Measurements from ENCODE around the gene CDS2. TPM values are rescaled to one million over a fixed set of nuclear protein-coding genes. Genes with fewer than 3 reads are reported as not detected.

The CDS2 gene
- total RNA-seq, 1 experiment from 2014 or later = 37.5 TPM

- peaks cover 57% of the 10 kb centered on the region for H3K79me2 ChIP-seq (ENCODE audit: insufficient read depth, low read length)
These were observed 9.9 kb upstream of the CDS2 start for GRCh38 chr20:5116875-5117274.

GRCh38 chr20:5118220-5119142 is 8.3 kb upstream of the CDS2 start:
- TSS peak; percentile 41 for BruUV-seq (replicated peaks)
- H3K4me1 ChIP-seq (ENCODE audit: control insufficient read depth in 1 of 2, insufficient read depth in 2 of 2, low read length in 2 of 2) = peaks cover 14 to 36% of the 10 kb centered on the region in 2 experiments
- POLR2A ChIA-PET = interaction anchor here (1.6 kb wide), 1 partner anchor 52 kb away, joined by 3 read pairs; no protein-coding TSS in a partner anchor
- CTCF ChIA-PET = interaction anchor here (1.7 kb wide), 1 partner anchor 74 kb away, joined by 7 read pairs; no protein-coding TSS in a partner anchor
- H3K27ac ChIP-seq (ENCODE audit: low read depth, low read length) = peak overlapping the region; percentile 97
- peak overlapping the region; percentile 78 for H3K4me2 ChIP-seq (ENCODE audit: low read length)
- H3K9me3 ChIP-seq (ENCODE audit: control insufficient read depth in 1 of 2, insufficient read depth in 1 of 2, low read depth in 1 of 2, low read length in 2 of 2) = no peaks in the 10 kb centered on the region
- peaks cover 48% of the 10 kb centered on the region for H3K79me2 ChIP-seq (ENCODE audit: insufficient read depth, low read length)
- no peak for DNase-seq (ENCODE audit: low read depth, low spot score)
- H3K9ac ChIP-seq (ENCODE audit: low read length) = peak overlapping the region; percentile 99
- no peak overlapping the region for H2AFZ ChIP-seq (ENCODE audit: low read depth, low read length, poor library complexity, severe bottlenecking)
- H4K20me1 ChIP-seq (ENCODE audit: insufficient read depth) = peaks cover 30% of the 10 kb centered on the region; the same call in 1 of the 2 replicates
- ATAC-seq = no peak
- no peak for TF ChIP-seq RAD21 (IDR thresholded peaks at IDR 0.05; ENCODE audit: low read depth)
- TF ChIP-seq JUND (IDR thresholded peaks at IDR 0.05) = no peak
- no peak for TF ChIP-seq SP1 (IDR thresholded peaks at IDR 0.05; ENCODE audit: low read depth)
- no peak for TF ChIP-seq ELF1 (IDR thresholded peaks at IDR 0.05; ENCODE audit: borderline replicate concordance, low read depth)
- TF ChIP-seq POLR2A (IDR thresholded peaks at IDR 0.05; ENCODE audit: borderline replicate concordance, extremely low read depth, insufficient read depth, insufficient read length) = no peak
- H3K4me3 ChIP-seq (replicated peaks in 1 of 2; ENCODE audit: low read depth in 1 of 2, low read length in 2 of 2) = peak overlapping the region; percentile 84 to 90
- intact Hi-C loops (cut with micrococcal nuclease) = no loop called here
- no peaks in the 10 kb centered on the region for H3K9me2 ChIP-seq (ENCODE audit: insufficient read depth)
- peaks cover 44 to 48% of the 10 kb centered on the region in 2 experiments for H3K36me3 ChIP-seq (ENCODE audit: control insufficient read depth in 1 of 2, insufficient read depth in 2 of 2, low read length in 2 of 2)
- RAD21 ChIA-PET (ENCODE audit: low non-redundant PET in 1 of 2, low total read pairs in 2 of 2, uncharacterized antibody in 2 of 2, unreplicated experiment in 2 of 2) = no interaction called here
- H3K27me3 ChIP-seq (ENCODE audit: insufficient read depth, low read length) = no peaks in the 10 kb centered on the region

More at GRCh38 chr20:5116875-5117274, 9.9 kb upstream of the CDS2 start:
- Histone ChIP-seq H3K36me3 (ENCODE audit: control insufficient read depth in 1 of 2, insufficient read depth in 2 of 2, low read length in 2 of 2) (peaks cover 44 to 48% of the 10 kb centered on the region in 2 experiments), H3K27me3 (ENCODE audit: insufficient read depth, low read length) (no peaks in the 10 kb centered on the region), H3K4me3 (replicated peaks in 1 of 2; ENCODE audit: low read depth in 1 of 2, low read length in 2 of 2) (no peak overlapping the region), H3K4me1 (ENCODE audit: control insufficient read depth in 1 of 2, insufficient read depth in 2 of 2, low read length in 2 of 2) (peaks cover 14 to 40% of the 10 kb centered on the region in 2 experiments), H3K9me3 (ENCODE audit: control insufficient read depth in 1 of 2, insufficient read depth in 1 of 2, low read depth in 1 of 2, low read length in 2 of 2) (no peaks in the 10 kb centered on the region), H3K27ac (ENCODE audit: low read depth, low read length) (no peak overlapping the region), H3K9ac (ENCODE audit: low read length) (no peak overlapping the region), H3K4me2 (ENCODE audit: low read length) (no peak overlapping the region), H3K9me2 (ENCODE audit: insufficient read depth) (no peaks in the 10 kb centered on the region), H2AFZ (ENCODE audit: low read depth, low read length, poor library complexity, severe bottlenecking) (no peak overlapping the region), H4K20me1 (ENCODE audit: insufficient read depth) (peaks cover 30% of the 10 kb centered on the region; the same call in 1 of the 2 replicates)
- ChIA-PET POLR2A (no interaction called here), RAD21 (ENCODE audit: low non-redundant PET in 1 of 2, low total read pairs in 2 of 2, uncharacterized antibody in 2 of 2, unreplicated experiment in 2 of 2) (no interaction called here), CTCF (interaction anchor here (1.0 kb wide), 1 partner anchor 10 kb away, joined by 3 read pairs; the partner anchor contains the start of gene CDS2)
- ATAC-seq (no peak), DNase-seq (ENCODE audit: low read depth, low spot score) (no peak)
- no TSS peak for BruUV-seq (replicated peaks)
- TF ChIP-seq ELF1 (IDR thresholded peaks at IDR 0.05; ENCODE audit: borderline replicate concordance, low read depth) (no peak), POLR2A (IDR thresholded peaks at IDR 0.05; ENCODE audit: borderline replicate concordance, extremely low read depth, insufficient read depth, insufficient read length) (no peak), ATF3 (IDR thresholded peaks at IDR 0.05) (no peak), JUND (IDR thresholded peaks at IDR 0.05) (no peak)
- intact Hi-C loops (cut with micrococcal nuclease) = no loop called here
